ENCODE data around the gene MEI4.

GRCh38 chr6:77774457-77774856, 121.6 kb downstream of the MEI4 start:
- TF ChIP-seq CTCF (IDR thresholded peaks at IDR 0.05) (no peak), EP300 (IDR thresholded peaks at IDR 0.05) (no peak)

Measured in ovary (tissue), 3 donors.